ENCODE data around the gene KCNH3. TPM values are rescaled to one million over a fixed set of nuclear protein-coding genes. Genes with fewer than 3 reads are reported as not detected.

The KCNH3 gene
- total and polyA plus RNA-seq, 2 of the 8 experiments (the other 6 are each of a cell fraction or from before 2014, with no cell fraction given) = 0.24 to 0.50 TPM

- ChIA-PET CTCF (ENCODE audit: partially characterized antibody) (interaction anchor here (0.6 to 3.8 kb wide), 12 partner anchors 8 to 323 kb away, joined by 3 to 17 read pairs (median 4); no protein-coding TSS in a partner anchor), POLR2A (ENCODE audit: partially characterized antibody) (interaction anchor here (0.9 kb wide), 1 partner anchor 14 kb away, joined by 3 read pairs; no protein-coding TSS in a partner anchor)
- Histone ChIP-seq H3K23ac (ENCODE audit: insufficient read length) (no peak overlapping the region), H2AK5ac (ENCODE audit: low read depth, low read length) (no peak overlapping the region), H4K20me1 (replicated peaks in 1 of 2; ENCODE audit: control insufficient read depth in 1 of 2, insufficient read depth in 2 of 2, low read length in 2 of 2) (peaks cover 3 to 7% of the 10 kb centered on the region in 2 experiments), H2BK15ac (ENCODE audit: low read length) (no peak overlapping the region), H2AFZ (ENCODE audit: low read length) (no peak overlapping the region), H3K36me3 (ENCODE audit: control insufficient read depth in 2 of 4, insufficient read depth in 4 of 4, low read length in 3 of 4) (no peaks in the 10 kb centered on the region), H3K14ac (ENCODE audit: insufficient read length) (no peak overlapping the region), H2BK120ac (replicated peaks; ENCODE audit: low read depth, low read length) (no peak overlapping the region), H3K23me2 (ENCODE audit: low read depth, low read length) (peaks cover 14% of the 10 kb centered on the region; the same call in 1 of the 2 replicates), H3K79me1 (ENCODE audit: low read depth, low read length) (no peaks in the 10 kb centered on the region), H3K18ac (ENCODE audit: extremely low read depth, low read length) (no peak overlapping the region), H3K9ac (replicated peaks in 1 of 4; ENCODE audit: extremely low read depth in 1 of 4, low read depth in 3 of 4, low read length in 3 of 4) (no peak overlapping the region), H3K4me3 (ENCODE audit: extremely low read depth in 1 of 4, insufficient read depth in 2 of 4, low read depth in 3 of 4, low read length in 4 of 4) (no peak overlapping the region), H4K91ac (replicated peaks; ENCODE audit: insufficient read length, low read length) (no peak overlapping the region), H3K79me2 (ENCODE audit: control insufficient read depth in 1 of 2, insufficient read depth in 2 of 2, low read length in 2 of 2) (no peaks in the 10 kb centered on the region), H4K5ac (ENCODE audit: insufficient read length, low read depth, low read length) (no peak overlapping the region), H3K4ac (replicated peaks; ENCODE audit: insufficient read length, low read depth, low read length) (no peak overlapping the region), H4K8ac (ENCODE audit: extremely low read depth, insufficient read depth, low read length) (no peak overlapping the region), H2BK20ac (ENCODE audit: low read length) (no peak overlapping the region), H3K9me3 (ENCODE audit: insufficient read depth in 2 of 2, low read depth in 1 of 2, low read length in 1 of 2) (no peaks in the 10 kb centered on the region), H2BK12ac (ENCODE audit: low read depth, low read length) (no peak overlapping the region), H2BK5ac (ENCODE audit: low read depth, low read length) (no peak overlapping the region), H3K4me1 (replicated peaks in 1 of 4; ENCODE audit: control insufficient read depth in 3 of 4, insufficient read depth in 4 of 4, low read length in 3 of 4) (peaks cover 0 to 26% (median 18%) of the 10 kb centered on the region in 4 experiments; a peak in 6 of 7 replicates), H3K56ac (replicated peaks; ENCODE audit: insufficient read length, low read depth, low read length) (no peak overlapping the region), H3K4me2 (ENCODE audit: insufficient read depth in 1 of 2, low read depth in 2 of 2, low read length in 2 of 2) (no peak overlapping the region), H3K27me3 (replicated peaks in 1 of 4; ENCODE audit: control insufficient read depth in 3 of 4, extremely low read depth in 1 of 4, insufficient read depth in 3 of 4, low read length in 3 of 4) (peaks cover 22 to 90% (median 79%) of the 10 kb centered on the region in 4 experiments), H3K27ac (ENCODE audit: low read depth, low read length) (no peak overlapping the region)
- FAIRE-seq (no peak), DNase-seq (ENCODE audit: low read depth in 1 of 2, low spot score in 2 of 2) (no peak)
- WGBS, 2 experiments (ENCODE audit: extremely low coverage in 1 of 2, insufficient coverage in 1 of 2, insufficient read length in 1 of 2, insufficient replicate concordance in 2 of 2, low coverage in 1 of 2, low lambda C conversion rate in 2 of 2, missing lambda C conversion rate in 1 of 2) = 80% methylated on average over 7 of the region's 7 CpGs; no CpG with 5 or more reads in 1 of the 2 experiments
- TF ChIP-seq SUZ12 (IDR thresholded peaks at IDR 0.05; ENCODE audit: low read length) (no peak), HDAC6 (IDR thresholded peaks at IDR 0.05; ENCODE audit: low read depth, low read length) (no peak), SIN3A (conservative IDR thresholded peaks at IDR 0.05 in 1 of 2, IDR thresholded peaks at IDR 0.05 in 1 of 2; ENCODE audit: low read depth in 1 of 2, low read length in 2 of 2) (no peak), TBP (IDR thresholded peaks at IDR 0.05; ENCODE audit: low read depth, low read length) (no peak)
Measured at GRCh38 chr12:49547090-49547690, 8.4 kb downstream of the KCNH3 start.

Data from H1 (cell line).